Fibroblast of skin of left biceps (primary cell): Measurements from ENCODE around the gene GTPBP6.
"Not testable (repeated sequence)": the region's sequence is repeated elsewhere in the genome, so short reads cannot be mapped to it uniquely, and the experiment has no call there.

Experiments
- DNase-seq, 2 experiments: peaks; one replicate each; pipeline ENCODE4 v3.0.0-alpha.2; 2013; ENCODE audit warnings: low read depth in 2 of 2

Gene GTPBP6

GRCh38 chrX:316351-317325 is 2.0 kb downstream of the GTPBP6 start:
- no peak for DNase-seq

- no peak for DNase-seq
Measured at GRCh38 chrX:314781-315595, 3.6 kb downstream of the GTPBP6 start.

GRCh38 chrX:314049-314448 is 4.5 kb downstream of the GTPBP6 start:
- no peak for DNase-seq

GRCh38 chrX:313546-313945 is 5.0 kb downstream of the GTPBP6 start:
- DNase-seq = no peak

- no peak for DNase-seq
Measured at GRCh38 chrX:312621-313331, 5.8 kb downstream of the GTPBP6 start.

GRCh38 chrX:311156-312129 is 7.2 kb downstream of the GTPBP6 start:
- no peak for DNase-seq

- no peak for DNase-seq
Measured at GRCh38 chrX:310621-311155, 7.9 kb downstream of the GTPBP6 start.

- DNase-seq = no peak
Measured at GRCh38 chrX:308821-309520, 9.6 kb downstream of the GTPBP6 start.

- DNase-seq = no peak
Measured at GRCh38 chrX:307261-308111, 11.1 kb downstream of the GTPBP6 start.

GRCh38 chrX:306614-307251 is 11.9 kb downstream of the GTPBP6 start:
- DNase-seq = not testable (repeated sequence)

- not testable (repeated sequence) for DNase-seq
Measured at GRCh38 chrX:305781-306613, 12.6 kb downstream of the GTPBP6 start.

- no peak for DNase-seq
Measured at GRCh38 chrX:302975-303374, 15.6 kb downstream of the GTPBP6 start.

- DNase-seq = no peak
Measured at GRCh38 chrX:300334-300733, 18.3 kb downstream of the GTPBP6 start.

GRCh38 chrX:298993-299392 is 19.6 kb downstream of the GTPBP6 start:
- DNase-seq = no peak

GRCh38 chrX:295136-295535 is 23.5 kb downstream of the GTPBP6 start:
- no peak for DNase-seq

GRCh38 chrX:292900-293897 is 25.4 kb downstream of the GTPBP6 start:
- DNase-seq = no peak
